DMS153 (cell line): ENCODE results near the gene PTPRC.
"Not testable (repeated sequence)": the region's sequence is repeated elsewhere in the genome, so short reads cannot be mapped to it uniquely, and the experiment has no call there.

Experiments
- DNase-seq: peaks from one replicate; lab custom pipeline; 2025; lab: John Stamatoyannopoulos, UW

The PTPRC gene

GRCh38 chr1:198638894-198639635 is at the start of gene PTPRC:
TSS of gene PTPRC (plus strand) at chr1:198639040. CDS start at chr1:198639269, 229 bp downstream.
- DNase-seq = no peak

- DNase-seq = no peak
Measured at GRCh38 chr1:198590454-198590853, 48.4 kb upstream of the PTPRC start.

GRCh38 chr1:198595765-198596164 is 43.1 kb upstream of the PTPRC start:
- no peak for DNase-seq

- DNase-seq = no peak
Measured at GRCh38 chr1:198597690-198598430, 41.0 kb upstream of the PTPRC start.

DNA sequence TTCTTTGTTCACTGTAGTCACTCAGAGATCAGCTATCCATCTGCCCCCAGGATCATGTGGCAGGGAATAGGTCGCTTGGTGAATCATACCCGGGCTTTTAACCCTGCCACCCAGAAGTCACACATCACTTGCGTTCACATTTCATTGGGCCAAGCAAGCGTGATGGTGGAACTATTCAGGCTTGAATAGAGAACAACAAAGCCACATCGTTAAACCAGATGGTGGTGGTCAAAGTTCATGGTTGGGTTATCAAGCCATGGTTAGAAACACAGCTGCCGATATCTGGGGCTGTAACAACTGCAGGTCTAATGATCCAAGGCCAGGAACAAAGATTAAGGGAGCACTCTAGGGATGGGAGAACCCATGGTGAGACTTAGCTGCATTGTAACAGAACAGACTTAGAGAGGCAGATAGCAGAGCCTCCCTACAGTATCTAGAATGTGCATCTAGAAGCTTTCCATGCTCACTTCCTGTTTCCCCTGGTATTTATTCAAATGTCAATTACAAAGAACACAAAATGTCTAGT is 40.0 kb upstream of the PTPRC start:
- no peak for DNase-seq

DNA sequence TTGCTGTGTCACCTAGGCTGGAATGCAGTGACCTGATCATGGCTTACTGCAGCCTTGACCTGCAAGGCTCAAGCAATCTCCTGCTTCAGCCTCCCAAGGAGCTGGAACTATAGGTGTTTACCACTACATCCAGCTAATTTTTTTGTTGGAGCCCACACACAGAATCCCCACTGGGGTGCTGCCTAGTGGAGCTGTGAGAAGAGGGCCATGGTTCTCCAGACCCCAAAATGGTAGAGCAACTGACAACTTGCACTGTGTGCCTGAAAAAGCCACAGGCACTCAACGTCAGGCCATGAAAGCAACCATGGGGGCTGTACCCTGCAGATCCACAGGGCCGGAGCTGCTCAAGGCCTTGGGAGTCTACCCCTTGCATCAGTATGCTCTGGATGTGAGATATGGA is 39.1 kb upstream of the PTPRC start:
- no peak for DNase-seq

GRCh38 chr1:198600906-198601305 is 37.9 kb upstream of the PTPRC start:
- DNase-seq = no peak

GRCh38 chr1:198601310-198601709 is 37.5 kb upstream of the PTPRC start:
- not testable (repeated sequence) for DNase-seq

GRCh38 chr1:198601936-198602889 is 36.6 kb upstream of the PTPRC start:
- DNase-seq = no peak

DNA sequence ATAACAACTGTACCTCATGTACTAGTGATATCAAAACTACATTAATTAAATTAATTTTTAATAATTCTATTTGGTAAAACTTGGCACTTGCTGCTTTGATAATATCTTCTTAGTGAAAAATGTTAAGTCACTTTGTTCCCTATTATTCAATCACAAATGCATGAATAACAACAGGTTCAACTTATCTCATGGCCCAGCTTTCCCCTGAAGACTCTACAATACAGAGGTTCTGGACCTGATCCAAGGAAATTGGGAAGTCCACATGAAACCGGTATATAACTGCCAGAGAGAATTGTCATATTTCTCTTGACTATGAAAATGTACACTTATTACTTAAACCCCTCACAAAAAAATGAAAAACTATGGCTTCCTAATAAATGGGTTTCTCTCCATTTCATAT is 33.9 kb upstream of the PTPRC start:
- no peak for DNase-seq

DNA sequence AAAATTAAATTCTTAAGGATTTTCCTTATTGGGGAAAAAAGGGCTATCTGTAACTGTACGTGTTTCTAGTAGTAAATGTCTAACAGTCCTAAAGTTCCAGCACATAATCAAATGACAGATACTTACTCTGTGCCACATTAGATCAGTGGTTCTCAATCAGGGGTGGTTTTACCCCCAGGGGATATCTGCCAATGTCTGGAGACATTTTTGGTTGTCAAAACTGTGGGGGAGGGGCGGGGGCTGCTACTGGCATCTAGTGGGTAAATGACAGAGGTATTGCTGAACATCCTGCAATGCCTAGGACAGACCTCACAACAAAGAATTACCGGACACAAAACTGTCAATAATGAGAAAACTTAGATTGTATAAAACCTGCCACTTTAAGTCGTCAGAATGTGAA is 33.4 kb upstream of the PTPRC start:
- DNase-seq = no peak

- DNase-seq = no peak
Measured at GRCh38 chr1:198606020-198606438, 32.8 kb upstream of the PTPRC start.

DNA sequence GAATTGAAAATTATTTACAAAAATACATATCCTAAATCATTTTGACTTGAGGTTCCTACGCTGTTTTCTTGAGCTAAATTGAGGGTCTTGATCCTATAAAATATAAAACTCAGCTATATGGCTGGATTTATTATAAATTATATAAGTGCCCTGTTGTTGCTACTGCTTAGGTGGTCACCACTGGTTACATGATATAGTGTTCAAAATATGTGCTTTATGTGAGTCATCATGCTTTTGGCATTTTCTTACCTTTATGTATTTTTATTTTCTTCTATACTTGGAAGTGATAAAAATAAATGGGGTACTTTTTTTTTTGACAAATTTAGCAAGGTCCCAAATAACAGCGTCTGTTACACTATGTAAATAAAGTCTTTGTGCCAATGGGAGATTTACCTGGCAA is 31.1 kb upstream of the PTPRC start:
- DNase-seq = no peak

DNA sequence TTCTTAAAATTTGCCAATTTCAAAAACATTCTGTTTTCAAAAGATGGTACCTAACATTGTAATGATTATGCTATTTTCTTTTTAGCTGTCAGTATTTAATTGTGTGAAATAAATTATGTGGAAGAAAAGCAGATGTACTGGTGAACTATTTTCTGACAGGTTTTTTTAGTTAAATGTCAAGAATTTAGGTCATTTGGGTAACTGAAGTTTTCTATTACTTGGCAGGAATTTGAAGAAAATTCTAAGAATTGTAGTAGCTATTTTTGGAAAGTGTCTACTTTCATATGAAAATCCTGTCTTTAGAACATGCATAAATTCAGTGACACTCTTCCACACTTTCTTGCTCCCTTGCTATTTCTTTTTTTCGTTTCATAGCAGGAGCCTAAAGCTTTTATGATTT is 28.5 kb upstream of the PTPRC start:
- no peak for DNase-seq

DNA sequence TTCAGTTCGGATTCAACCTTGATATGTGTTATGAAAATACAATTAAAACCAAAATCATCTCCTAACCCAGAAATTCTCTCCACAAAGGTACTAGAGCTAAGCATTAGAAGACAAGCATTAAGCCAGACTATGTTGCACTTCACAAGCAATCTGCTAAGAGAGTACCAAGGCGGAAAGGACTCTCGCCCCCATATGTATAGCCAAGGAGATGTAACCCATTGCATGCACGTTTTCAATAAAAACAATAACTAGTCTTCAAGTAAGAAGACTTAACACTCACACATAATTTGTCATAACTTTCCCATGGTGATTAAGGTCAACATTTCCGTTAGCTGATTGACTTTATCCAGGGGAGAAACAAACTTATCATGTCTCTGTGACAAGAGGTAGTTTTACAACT is 27.6 kb upstream of the PTPRC start:
- no peak for DNase-seq

- DNase-seq = no peak
Measured at GRCh38 chr1:198612471-198613260, 26.2 kb upstream of the PTPRC start.

GRCh38 chr1:198617406-198617805 is 21.4 kb upstream of the PTPRC start:
- no peak for DNase-seq

- DNase-seq = no peak
Measured at GRCh38 chr1:198619375-198620140, 19.3 kb upstream of the PTPRC start.

DNA sequence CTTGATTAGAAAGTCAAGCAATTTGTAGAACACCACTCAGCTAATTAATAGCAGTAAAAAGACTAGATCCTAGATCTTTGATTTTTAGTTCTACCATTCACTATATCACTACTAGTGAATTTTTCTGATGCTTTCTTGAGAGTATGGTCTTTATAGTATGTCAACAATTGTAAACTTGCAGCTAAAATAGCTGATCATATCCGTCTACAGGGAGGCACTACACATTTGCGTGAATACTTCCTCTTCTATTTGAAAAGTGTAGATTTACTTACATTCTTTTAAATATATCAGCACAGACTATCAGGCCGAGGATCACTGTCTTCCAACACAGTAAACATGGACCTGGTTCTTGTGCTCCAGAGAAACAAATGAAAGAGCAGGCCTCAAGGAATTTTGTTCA is 18.6 kb upstream of the PTPRC start:
- no peak for DNase-seq
